ENCODE measurements around the gene OR5B17. TPM values are rescaled to one million over a fixed set of nuclear protein-coding genes. Genes with fewer than 3 reads are reported as not detected.
"Not testable (repeated sequence)": the region's sequence is repeated elsewhere in the genome, so short reads cannot be mapped to it uniquely, and the experiment has no call there.

OR5B17 gene
- polyA plus RNA-seq: not detected

- H3K4me1 Mint-ChIP-seq: no peaks in the 10 kb centered on the region
- H3K27me3 Mint-ChIP-seq: peaks cover 7% of the 10 kb centered on the region
- H3K36me3 Mint-ChIP-seq: no peaks in the 10 kb centered on the region
- H3K4me3 Mint-ChIP-seq: no peak within 1 kb of the TSS
- no peaks in the 10 kb centered on the region for H3K9me3 Mint-ChIP-seq
- H3K27ac Mint-ChIP-seq: no peak within 1 kb of the TSS
Measured at GRCh38 chr11:58358969-58359368, at the start of gene OR5B17. TSS of gene OR5B17 (minus strand) at chr11:58359069. CDS start at chr11:58359069, 0 bp downstream.

DNA sequence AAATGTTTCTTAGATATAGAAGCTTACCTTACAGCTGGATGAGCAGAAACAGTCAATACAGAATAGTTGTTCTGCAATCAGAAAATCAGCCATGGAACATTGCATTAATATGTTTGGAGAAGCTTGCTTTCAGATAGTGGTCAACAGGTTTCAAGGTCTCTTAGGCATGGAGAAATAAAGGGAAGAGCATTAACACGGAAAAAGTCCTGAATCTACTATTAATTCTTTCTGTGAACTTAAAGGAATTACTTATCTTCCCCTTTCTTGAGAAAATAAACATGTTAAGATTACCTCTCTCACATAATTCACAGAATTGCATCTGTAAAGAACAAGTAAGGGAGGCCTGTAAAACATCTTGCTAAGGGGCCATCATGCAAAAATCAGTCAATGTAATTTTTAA is 47.9 kb upstream of the OR5B17 start, which contains the start of gene OR5B3:
Gene OR5B3 (minus strand): TSS at position 101 of the 400 bp plus-strand sequence. CDS start 3,465 bp downstream, outside the sequence.
- H3K36me3 Mint-ChIP-seq: peaks cover 3% of the 10 kb centered on the region

DNA sequence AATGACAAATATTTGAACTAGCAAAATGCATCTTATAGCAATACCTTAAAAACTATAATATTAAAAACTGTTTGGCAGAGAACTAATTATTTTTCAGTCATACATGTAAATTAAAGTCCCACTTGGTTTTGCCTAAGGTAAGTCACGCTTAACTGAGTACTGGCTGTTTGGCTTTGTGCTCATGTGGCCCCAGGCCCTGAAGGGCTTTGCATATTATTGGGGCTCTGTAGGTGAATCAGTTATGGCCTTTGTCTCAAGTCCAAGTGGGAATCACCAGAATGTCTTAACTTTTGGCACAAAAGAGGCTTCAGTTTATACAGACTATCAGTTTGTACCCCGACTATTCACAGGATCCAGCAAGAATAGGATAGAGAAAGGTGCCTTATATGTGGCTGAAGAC is 40.8 kb upstream of the OR5B17 start:
- H3K36me3 Mint-ChIP-seq, H3K27me3 Mint-ChIP-seq, H3K9me3 Mint-ChIP-seq, H3K4me1 Mint-ChIP-seq, H3K27ac Mint-ChIP-seq, H3K4me3 Mint-ChIP-seq: not testable (repeated sequence)

More for the DNA sequence above, 47.9 kb upstream of the OR5B17 start, which contains the start of gene OR5B3:
- H3K4me1 Mint-ChIP-seq: no peaks in the 10 kb centered on the region
- no peak within 1 kb of the TSS for H3K27ac Mint-ChIP-seq
- H3K27me3 Mint-ChIP-seq: no peaks in the 10 kb centered on the region
- H3K9me3 Mint-ChIP-seq: peaks cover 10 to 36% (median 15%) of the 10 kb centered on the region in 3 donors
- no peak within 1 kb of the TSS for H3K4me3 Mint-ChIP-seq

DNA sequence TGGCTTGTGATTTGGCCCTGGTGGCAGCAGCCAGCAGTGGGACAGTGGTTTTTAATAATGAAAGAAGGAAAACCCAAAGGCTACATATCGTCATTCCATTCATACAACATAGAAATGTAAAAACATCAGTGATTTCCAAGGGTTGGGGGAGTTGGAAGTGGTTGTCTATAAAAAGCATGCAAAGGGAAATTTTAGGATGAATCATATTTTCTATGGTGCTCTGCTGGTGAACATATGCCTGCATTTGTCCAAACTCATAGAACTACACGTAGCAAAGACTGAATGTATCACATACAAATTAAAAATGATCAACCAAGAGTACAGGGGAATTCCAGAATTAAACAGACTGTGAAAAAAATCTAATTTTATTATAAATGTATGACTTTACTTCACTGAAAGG is 36.7 kb upstream of the OR5B17 start:
- Mint-ChIP-seq H3K9me3 (peaks cover 3 to 8% (median 4%) of the 10 kb centered on the region in 3 donors), H3K4me3 (no peak overlapping the region), H3K4me1 (no peaks in the 10 kb centered on the region), H3K36me3 (no peaks in the 10 kb centered on the region), H3K27ac (no peak overlapping the region), H3K27me3 (peaks cover 3% of the 10 kb centered on the region)

GRCh38 chr11:58394195-58394594 is 35.3 kb upstream of the OR5B17 start:
- Mint-ChIP-seq H3K36me3 (no peaks in the 10 kb centered on the region), H3K27ac (no peak overlapping the region), H3K27me3 (peaks cover 3% of the 10 kb centered on the region), H3K4me3 (no peak overlapping the region), H3K9me3 (peaks cover 3 to 8% (median 4%) of the 10 kb centered on the region in 3 donors), H3K4me1 (no peaks in the 10 kb centered on the region)

GRCh38 chr11:58392746-58393145 is 33.9 kb upstream of the OR5B17 start:
- H3K4me3 Mint-ChIP-seq: no peak overlapping the region
- H3K36me3 Mint-ChIP-seq: no peaks in the 10 kb centered on the region
- peaks cover 3 to 8% (median 4%) of the 10 kb centered on the region in 3 donors for H3K9me3 Mint-ChIP-seq
- peaks cover 0 to 1% (median 0%) of the 10 kb centered on the region in 3 donors for H3K4me1 Mint-ChIP-seq
- peaks cover 3% of the 10 kb centered on the region for H3K27me3 Mint-ChIP-seq
- H3K27ac Mint-ChIP-seq: no peak overlapping the region

DNA sequence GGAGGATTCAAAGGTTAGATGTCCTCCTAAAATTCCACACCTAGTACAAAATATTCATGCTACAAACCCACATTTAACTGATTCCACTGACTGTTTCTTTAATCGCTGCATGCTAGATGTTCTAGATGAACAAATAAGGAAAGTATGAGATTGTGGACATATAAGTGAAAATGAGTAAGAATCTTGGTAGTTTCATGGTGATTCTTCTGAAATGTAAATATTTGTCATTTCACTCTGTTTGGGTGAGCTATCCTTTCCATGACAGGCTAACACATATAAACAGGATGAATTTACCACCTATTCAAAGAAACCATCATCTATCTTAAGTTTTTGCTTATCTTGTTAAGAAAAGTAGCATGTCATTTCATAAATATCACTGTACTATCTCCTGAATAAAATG is 33.0 kb upstream of the OR5B17 start:
- Mint-ChIP-seq H3K27me3 (peaks cover 3% of the 10 kb centered on the region), H3K9me3 (peaks cover 3 to 8% (median 4%) of the 10 kb centered on the region in 3 donors), H3K4me3 (no peak overlapping the region), H3K36me3 (no peaks in the 10 kb centered on the region), H3K27ac (no peak overlapping the region), H3K4me1 (peaks cover 0 to 1% (median 0%) of the 10 kb centered on the region in 3 donors)

DNA sequence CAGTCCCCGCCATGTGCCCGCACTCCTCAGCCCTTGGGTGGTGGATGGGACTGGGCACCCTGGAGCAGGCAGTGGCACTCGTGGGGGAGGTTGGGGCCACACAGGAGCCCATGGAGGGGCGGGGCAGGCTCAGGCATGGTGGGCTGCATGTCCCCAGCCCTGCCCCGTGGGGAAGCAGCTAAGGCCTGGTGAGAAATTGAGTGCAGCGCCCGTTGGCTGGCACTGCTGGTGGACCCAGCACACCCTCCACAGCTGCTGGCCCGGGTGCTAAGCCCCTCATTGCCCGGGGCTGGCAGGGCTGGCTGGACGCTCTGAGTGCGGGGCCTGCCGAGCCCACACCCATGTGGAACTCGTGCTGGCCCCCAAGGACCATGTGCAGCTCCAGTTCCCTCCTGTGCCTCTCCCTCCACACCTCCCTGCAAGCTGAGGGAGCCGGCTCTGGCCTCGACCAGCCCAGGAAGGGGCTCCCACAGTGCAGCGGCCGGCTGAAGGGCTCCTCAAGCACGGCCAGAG is 31.7 kb upstream of the OR5B17 start:
- Mint-ChIP-seq H3K27ac (no peak overlapping the region), H3K4me3 (no peak overlapping the region), H3K4me1 (peaks cover 0 to 1% (median 0%) of the 10 kb centered on the region in 3 donors), H3K36me3 (no peaks in the 10 kb centered on the region), H3K27me3 (peaks cover 3% of the 10 kb centered on the region), H3K9me3 (peaks cover 3 to 7% (median 3%) of the 10 kb centered on the region in 3 donors)

DNA sequence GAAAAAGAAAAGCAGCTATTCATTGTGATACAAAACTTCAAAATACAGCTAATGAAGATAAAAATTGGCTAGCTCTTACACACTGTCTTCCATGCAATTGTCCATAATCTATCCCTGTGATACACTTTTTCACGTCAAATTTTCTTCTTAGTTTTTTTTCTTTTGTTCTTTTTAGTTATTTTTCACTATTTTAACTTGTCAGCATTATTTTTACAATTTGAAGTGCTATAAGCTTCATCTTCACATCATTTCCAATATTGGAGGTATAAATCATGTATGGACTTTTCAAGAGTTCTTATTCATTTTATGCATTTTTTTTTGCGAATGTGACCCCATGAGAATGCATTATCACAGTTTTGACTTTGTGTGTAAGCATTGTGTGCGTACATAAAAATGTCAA is 4.1 kb downstream of the OR5B17 start:
- Mint-ChIP-seq H3K27ac (no peak overlapping the region), H3K4me1 (no peaks in the 10 kb centered on the region), H3K9me3 (no peaks in the 10 kb centered on the region), H3K36me3 (peaks cover 2% of the 10 kb centered on the region), H3K27me3 (peaks cover 4% of the 10 kb centered on the region), H3K4me3 (no peak overlapping the region)

- H3K27me3 Mint-ChIP-seq: no peaks in the 10 kb centered on the region
- H3K4me1 Mint-ChIP-seq: no peaks in the 10 kb centered on the region
- no peaks in the 10 kb centered on the region for H3K36me3 Mint-ChIP-seq
- H3K4me3 Mint-ChIP-seq: no peak overlapping the region
- no peak overlapping the region for H3K27ac Mint-ChIP-seq
- peaks cover 0 to 5% (median 0%) of the 10 kb centered on the region in 3 donors for H3K9me3 Mint-ChIP-seq
Measured at GRCh38 chr11:58345204-58345603, 13.7 kb downstream of the OR5B17 start.

DNA sequence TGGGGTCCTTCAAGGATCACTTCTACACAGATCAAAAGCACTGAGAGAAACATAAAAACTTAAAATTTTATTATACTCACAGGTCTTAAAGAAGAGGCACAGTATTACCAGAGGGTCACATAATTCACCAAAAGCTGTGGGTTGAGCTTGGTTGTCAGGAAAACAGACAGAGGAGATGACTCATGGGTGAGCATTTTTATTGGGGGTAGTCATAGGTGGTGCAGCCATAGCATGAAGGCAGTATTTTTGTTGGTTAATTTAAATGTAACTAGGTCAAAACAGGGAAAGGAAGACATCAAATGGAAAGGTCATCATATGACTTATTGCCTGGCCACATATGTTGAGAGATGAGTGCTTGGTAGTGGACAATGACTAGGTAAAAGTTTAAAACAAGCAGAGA is 24.2 kb downstream of the OR5B17 start:
- peaks cover 2% of the 10 kb centered on the region for H3K36me3 Mint-ChIP-seq
- no peak overlapping the region for H3K4me3 Mint-ChIP-seq
- H3K9me3 Mint-ChIP-seq: peaks cover 4 to 16% (median 7%) of the 10 kb centered on the region in 3 donors
- peaks cover 0 to 2% (median 0%) of the 10 kb centered on the region in 3 donors for H3K4me1 Mint-ChIP-seq
- H3K27me3 Mint-ChIP-seq: peaks cover 7% of the 10 kb centered on the region
- no peak overlapping the region for H3K27ac Mint-ChIP-seq

- peaks cover 5% of the 10 kb centered on the region for H3K27me3 Mint-ChIP-seq
Measured at GRCh38 chr11:58330861-58331260, 28.0 kb downstream of the OR5B17 start.

GRCh38 chr11:58318532-58318931 is 40.3 kb downstream of the OR5B17 start:
- H3K36me3 Mint-ChIP-seq: no peaks in the 10 kb centered on the region
- H3K27me3 Mint-ChIP-seq: peaks cover 2% of the 10 kb centered on the region
- no peak overlapping the region for H3K4me3 Mint-ChIP-seq
- H3K9me3 Mint-ChIP-seq: peaks cover 0 to 2% (median 0%) of the 10 kb centered on the region in 3 donors
- no peaks in the 10 kb centered on the region for H3K4me1 Mint-ChIP-seq
- no peak overlapping the region for H3K27ac Mint-ChIP-seq

More at GRCh38 chr11:58330861-58331260, 28.0 kb downstream of the OR5B17 start:
- H3K4me1 Mint-ChIP-seq: no peaks in the 10 kb centered on the region
- no peak overlapping the region for H3K4me3 Mint-ChIP-seq
- peaks cover 10 to 32% (median 12%) of the 10 kb centered on the region in 3 donors for H3K9me3 Mint-ChIP-seq
- H3K27ac Mint-ChIP-seq: no peak overlapping the region
- H3K36me3 Mint-ChIP-seq: peaks cover 2% of the 10 kb centered on the region

GRCh38 chr11:58316142-58316541 is 42.7 kb downstream of the OR5B17 start:
- Mint-ChIP-seq H3K36me3 (no peaks in the 10 kb centered on the region), H3K4me1 (no peaks in the 10 kb centered on the region), H3K27ac (no peak overlapping the region), H3K4me3 (no peak overlapping the region), H3K9me3 (peaks cover 2 to 7% (median 5%) of the 10 kb centered on the region in 3 donors), H3K27me3 (peaks cover 7% of the 10 kb centered on the region)
